ENCODE results near the gene ELL2. TPM values are rescaled to one million over a fixed set of nuclear protein-coding genes. Genes with fewer than 3 reads are reported as not detected.

The ELL2 gene
- total and polyA plus RNA-seq, 2 donors (not counting 1 experiment from before 2014, with no cell fraction given): 68.5 to 121 TPM

DNA sequence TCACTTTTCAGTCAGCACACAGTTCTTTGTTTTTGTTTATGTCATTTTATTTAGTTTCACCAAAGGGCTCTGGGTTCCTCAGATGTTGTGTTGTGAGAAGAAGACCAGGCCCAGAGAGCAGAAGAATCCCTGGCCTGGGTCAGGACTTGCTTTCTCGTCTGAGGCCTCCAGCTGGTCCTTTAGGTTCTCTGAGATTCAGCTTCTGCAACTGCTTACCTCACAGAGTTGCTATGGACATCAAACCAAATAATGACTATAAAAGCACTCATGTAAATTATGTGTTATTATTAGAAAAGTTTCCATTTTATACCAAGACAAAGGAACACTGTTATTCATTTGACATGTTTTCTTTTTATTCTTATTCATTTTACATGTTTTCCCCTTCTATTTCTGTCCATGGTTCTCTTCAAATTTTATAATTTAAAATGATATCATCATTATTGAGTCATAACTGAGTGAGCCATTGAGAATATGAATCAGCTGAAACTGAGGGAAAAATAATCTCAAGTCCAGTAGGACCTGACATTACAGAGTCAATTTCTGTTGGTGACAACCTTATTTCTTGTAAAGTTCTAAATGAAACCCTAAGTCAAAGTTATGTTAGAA, 95.1 kb downstream of the ELL2 start:
- H3K79me2 ChIP-seq (ENCODE audit: control insufficient read depth, insufficient read depth, low read length): no peaks in the 10 kb centered on the region
- no peak overlapping the region for H3K9ac ChIP-seq (ENCODE audit: insufficient read depth, low read length)
- no peaks in the 10 kb centered on the region for H3K36me3 ChIP-seq (ENCODE audit: control insufficient read depth, insufficient read depth, low read length)
- no peak overlapping the region for H3K27ac ChIP-seq (ENCODE audit: insufficient read depth, low read length)
- TF ChIP-seq, protein P1, sequence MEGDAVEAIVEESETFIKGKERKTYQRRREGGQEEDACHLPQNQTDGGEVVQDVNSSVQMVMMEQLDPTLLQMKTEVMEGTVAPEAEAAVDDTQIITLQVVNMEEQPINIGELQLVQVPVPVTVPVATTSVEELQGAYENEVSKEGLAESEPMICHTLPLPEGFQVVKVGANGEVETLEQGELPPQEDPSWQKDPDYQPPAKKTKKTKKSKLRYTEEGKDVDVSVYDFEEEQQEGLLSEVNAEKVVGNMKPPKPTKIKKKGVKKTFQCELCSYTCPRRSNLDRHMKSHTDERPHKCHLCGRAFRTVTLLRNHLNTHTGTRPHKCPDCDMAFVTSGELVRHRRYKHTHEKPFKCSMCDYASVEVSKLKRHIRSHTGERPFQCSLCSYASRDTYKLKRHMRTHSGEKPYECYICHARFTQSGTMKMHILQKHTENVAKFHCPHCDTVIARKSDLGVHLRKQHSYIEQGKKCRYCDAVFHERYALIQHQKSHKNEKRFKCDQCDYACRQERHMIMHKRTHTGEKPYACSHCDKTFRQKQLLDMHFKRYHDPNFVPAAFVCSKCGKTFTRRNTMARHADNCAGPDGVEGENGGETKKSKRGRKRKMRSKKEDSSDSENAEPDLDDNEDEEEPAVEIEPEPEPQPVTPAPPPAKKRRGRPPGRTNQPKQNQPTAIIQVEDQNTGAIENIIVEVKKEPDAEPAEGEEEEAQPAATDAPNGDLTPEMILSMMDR (conservative IDR thresholded peaks at IDR 0.05 in 1 of 2, IDR thresholded peaks at IDR 0.05 in 1 of 2; ENCODE audit: low read depth in 1 of 2, low read length in 2 of 2): no peak
- no peak for TF ChIP-seq EZH2 (IDR thresholded peaks at IDR 0.05; ENCODE audit: low read length, missing control alignments)
- H3K27me3 ChIP-seq (ENCODE audit: control insufficient read depth, insufficient read depth, low read length): no peaks in the 10 kb centered on the region
- no peak overlapping the region for H3K4me2 ChIP-seq (ENCODE audit: extremely low read depth, insufficient read depth, low read length)
- H2AFZ ChIP-seq (ENCODE audit: low read length): no peak overlapping the region
- H3K9me3 ChIP-seq (ENCODE audit: control insufficient read depth, insufficient read depth, low read depth, low read length): no peaks in the 10 kb centered on the region
- H4K20me1 ChIP-seq (ENCODE audit: control insufficient read depth, extremely low read depth, insufficient read depth, low read length): no peaks in the 10 kb centered on the region
- H3K4me3 ChIP-seq (replicated peaks in 1 of 4; ENCODE audit: control extremely low read depth in 1 of 4, insufficient read depth in 1 of 4, low read depth in 3 of 4, low read length in 4 of 4): no peak overlapping the region
- peaks cover 28% of the 10 kb centered on the region for H3K4me1 ChIP-seq (ENCODE audit: control insufficient read depth, extremely low read depth, insufficient read depth, low read length)
- peak; percentile 40 to 51 for DNase-seq (ENCODE audit: low read depth in 2 of 2)

DNA sequence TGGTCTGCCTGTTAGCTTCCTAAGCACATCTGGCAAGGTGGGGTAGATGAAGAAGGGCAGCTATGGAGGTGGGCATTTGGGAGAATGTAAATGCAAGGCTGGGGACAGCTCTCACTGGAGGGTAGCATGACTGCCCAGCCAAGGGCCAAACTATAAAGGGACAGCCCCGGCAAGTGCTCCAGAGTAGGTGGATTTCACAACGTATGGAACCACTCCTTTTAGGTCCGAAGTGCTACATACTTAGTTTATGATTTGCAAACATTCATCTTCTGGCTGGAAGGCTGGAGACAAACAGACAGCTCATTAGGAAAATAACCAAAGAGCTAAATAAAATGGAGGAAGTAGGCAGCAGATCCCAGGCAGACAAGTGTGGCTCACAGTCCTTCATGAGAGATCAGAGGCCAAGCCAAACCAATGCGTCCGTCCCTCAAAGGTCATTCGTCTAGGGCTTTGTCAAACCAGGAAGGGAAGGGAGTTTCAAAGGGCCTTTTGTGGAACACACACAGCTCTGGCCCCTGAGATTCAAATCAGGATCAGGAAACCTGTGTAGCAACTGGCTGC, 96.6 kb downstream of the ELL2 start:
- H3K36me3 ChIP-seq (ENCODE audit: control insufficient read depth, insufficient read depth, low read length): no peaks in the 10 kb centered on the region
- peak overlapping the region; percentile 42 for H3K27ac ChIP-seq (ENCODE audit: insufficient read depth, low read length)
- TF ChIP-seq EZH2 (IDR thresholded peaks at IDR 0.05; ENCODE audit: low read length, missing control alignments): no peak
- TF ChIP-seq, protein P1 (conservative IDR thresholded peaks at IDR 0.05 in 1 of 2, IDR thresholded peaks at IDR 0.05 in 1 of 2; ENCODE audit: low read depth in 1 of 2, low read length in 2 of 2): no peak
- H4K20me1 ChIP-seq (ENCODE audit: control insufficient read depth, extremely low read depth, insufficient read depth, low read length): no peaks in the 10 kb centered on the region
- no peaks in the 10 kb centered on the region for H3K79me2 ChIP-seq (ENCODE audit: control insufficient read depth, insufficient read depth, low read length)
- H3K9ac ChIP-seq (ENCODE audit: insufficient read depth, low read length): no peak overlapping the region
- no peak for DNase-seq (ENCODE audit: low read depth in 2 of 2)
- no peaks in the 10 kb centered on the region for H3K27me3 ChIP-seq (ENCODE audit: control insufficient read depth, insufficient read depth, low read length)
- peaks cover 36% of the 10 kb centered on the region for H3K4me1 ChIP-seq (ENCODE audit: control insufficient read depth, extremely low read depth, insufficient read depth, low read length)
- H2AFZ ChIP-seq (ENCODE audit: low read length): peak overlapping the region; percentile 33
- no peak overlapping the region for H3K4me2 ChIP-seq (ENCODE audit: extremely low read depth, insufficient read depth, low read length)
- H3K4me3 ChIP-seq (replicated peaks in 1 of 4; ENCODE audit: control extremely low read depth in 1 of 4, insufficient read depth in 1 of 4, low read depth in 3 of 4, low read length in 4 of 4): no peak overlapping the region
- H3K9me3 ChIP-seq (ENCODE audit: control insufficient read depth, insufficient read depth, low read depth, low read length): no peaks in the 10 kb centered on the region

DNA sequence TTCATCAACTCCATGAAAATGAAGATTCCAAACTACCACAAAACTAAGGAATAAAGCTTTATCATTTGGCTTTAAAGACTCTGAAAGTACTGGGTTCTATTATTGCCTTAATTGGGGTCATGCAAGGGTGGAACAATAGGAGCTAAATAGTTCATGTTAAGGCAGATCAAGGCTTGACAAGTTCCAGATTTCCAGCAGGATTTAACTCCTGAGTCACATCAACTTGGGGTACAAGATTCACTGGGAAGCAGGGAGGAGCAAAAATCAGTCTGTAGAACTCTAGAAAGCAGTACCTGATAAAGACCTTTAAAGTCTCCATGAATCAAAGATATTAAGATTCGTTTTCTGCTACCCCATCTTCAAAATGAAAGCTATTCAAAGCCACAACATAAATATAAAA, 97.2 kb downstream of the ELL2 start:
- H3K4me2 ChIP-seq (ENCODE audit: extremely low read depth, insufficient read depth, low read length): no peak overlapping the region
- TF ChIP-seq EZH2 (IDR thresholded peaks at IDR 0.05; ENCODE audit: low read length, missing control alignments): no peak
- TF ChIP-seq, protein P1 (conservative IDR thresholded peaks at IDR 0.05 in 1 of 2, IDR thresholded peaks at IDR 0.05 in 1 of 2; ENCODE audit: low read depth in 1 of 2, low read length in 2 of 2): no peak
- peak overlapping the region; percentile 4 for H3K27ac ChIP-seq (ENCODE audit: insufficient read depth, low read length)
- H3K9me3 ChIP-seq (ENCODE audit: control insufficient read depth, insufficient read depth, low read depth, low read length): no peaks in the 10 kb centered on the region
- H3K79me2 ChIP-seq (ENCODE audit: control insufficient read depth, insufficient read depth, low read length): no peaks in the 10 kb centered on the region
- no peak for DNase-seq (ENCODE audit: low read depth in 2 of 2)
- H3K4me3 ChIP-seq (replicated peaks in 1 of 4; ENCODE audit: control extremely low read depth in 1 of 4, insufficient read depth in 1 of 4, low read depth in 3 of 4, low read length in 4 of 4): no peak overlapping the region
- H3K27me3 ChIP-seq (ENCODE audit: control insufficient read depth, insufficient read depth, low read length): no peaks in the 10 kb centered on the region
- no peaks in the 10 kb centered on the region for H3K36me3 ChIP-seq (ENCODE audit: control insufficient read depth, insufficient read depth, low read length)
- H4K20me1 ChIP-seq (ENCODE audit: control insufficient read depth, extremely low read depth, insufficient read depth, low read length): no peaks in the 10 kb centered on the region
- peaks cover 41% of the 10 kb centered on the region for H3K4me1 ChIP-seq (ENCODE audit: control insufficient read depth, extremely low read depth, insufficient read depth, low read length)
- H2AFZ ChIP-seq (ENCODE audit: low read length): no peak overlapping the region
- H3K9ac ChIP-seq (ENCODE audit: insufficient read depth, low read length): no peak overlapping the region

All from fibroblast of lung (primary cell).